Neural progenitor cell (in vitro differentiated cells): ENCODE results near the gene PPP1R16B. TPM values are rescaled to one million over a fixed set of nuclear protein-coding genes. Genes with fewer than 3 reads are reported as not detected.

Experiments
- DNase-seq: peaks from one replicate; pipeline ENCODE4 v3.0.0-alpha.2; 2016; ENCODE audit warnings: low spot score
- H2AFZ ChIP-seq: fragments of 200-600 bp; sonication (generic); replicated peaks from 2 replicates; pipeline ENCODE4 v1.6.1; 2016; ENCODE audit warnings: antibody characterized with exemption
- H3F3A ChIP-seq: fragments of 200-600 bp; sonication (generic); 2 replicates; pipeline ENCODE4 v1.6.1; 2016; ENCODE audit warnings: antibody characterized with exemption, low read depth
- H3K27ac ChIP-seq: fragments of 200-600 bp; sonication (generic); 2 replicates; pipeline ENCODE4 v1.5.1; 2016; ENCODE audit warnings: mild to moderate bottlenecking
- H3K27me3 ChIP-seq: fragments of 200-600 bp; sonication (generic); 2 replicates; pipeline ENCODE4 v1.6.1; 2016; ENCODE audit warnings: mild to moderate bottlenecking, moderate library complexity
- H3K36me3 ChIP-seq: fragments of 200-600 bp; sonication (generic); 2 replicates; pipeline ENCODE4 v1.5.1; 2016
- H3K4me1 ChIP-seq: fragments of 200-600 bp; sonication (generic); 2 replicates; pipeline ENCODE4 v1.6.1; 2016; ENCODE audit warnings: mixed run types
- H3K4me2 ChIP-seq: fragments of 200-600 bp; sonication (generic); 2 replicates; pipeline ENCODE4 v1.6.1; 2016
- H3K4me3 ChIP-seq: fragments of 200-600 bp; sonication (generic); 2 replicates; pipeline ENCODE4 v1.5.1; 2016
- H3K79me2 ChIP-seq: fragments of 200-600 bp; sonication (generic); 2 replicates; pipeline ENCODE4 v1.6.1; 2016; ENCODE audit warnings: low read depth
- H3K9ac ChIP-seq: fragments of 200-600 bp; sonication (generic); 2 replicates; pipeline ENCODE4 v1.6.1; 2016
- H3K9me3 ChIP-seq: fragments of 200-600 bp; sonication (generic); 2 replicates; pipeline ENCODE4 v1.5.1; 2016; ENCODE audit warnings: low read depth
- H4K20me1 ChIP-seq: fragments of 200-600 bp; sonication (generic); 2 replicates; pipeline ENCODE4 v1.6.1; 2016; ENCODE audit warnings: low read depth
- H3K27ac Mint-ChIP-seq: 3 replicates; pipeline ENCODE4 v1.8.0; 2021; ENCODE audit warnings: mixed read lengths
- H3K27me3 Mint-ChIP-seq: 2 replicates; pipeline ENCODE4 v1.8.0; 2022; ENCODE audit warnings: low read depth, mild to moderate bottlenecking, inconsistent platforms, moderate library complexity, mixed read lengths; ENCODE audit not compliant: insufficient read depth
- H3K36me3 Mint-ChIP-seq: 3 replicates; pipeline ENCODE4 v1.8.0; 2021; ENCODE audit warnings: mixed read lengths
- H3K4me1 Mint-ChIP-seq: 3 replicates; pipeline ENCODE4 v1.8.0; 2021; ENCODE audit warnings: mixed read lengths
- H3K4me3 Mint-ChIP-seq: 3 replicates; pipeline ENCODE4 v1.8.0; 2021; ENCODE audit warnings: mild to moderate bottlenecking, moderate library complexity, mixed read lengths
- H3K9me3 Mint-ChIP-seq: 3 replicates; pipeline ENCODE4 v1.8.0; 2020; ENCODE audit warnings: mixed read lengths
- CTCF ChIP-seq: fragments of 200-600 bp; sonication (generic); IDR thresholded peaks from 2 replicates; pipeline ENCODE4 v1.5.1; 2017; ENCODE audit warnings: antibody characterized with exemption, mild to moderate bottlenecking
- EZH2 ChIP-seq: fragments of 200-600 bp; sonication (generic); IDR thresholded peaks from 2 replicates; pipeline ENCODE4 v1.6.1; 2017; ENCODE audit warnings: antibody characterized with exemption, mild to moderate bottlenecking, moderate library complexity
- EZH2phosphoT487 ChIP-seq: fragments of 200-600 bp; sonication (generic); IDR thresholded peaks from 2 replicates; pipeline ENCODE4 v1.6.1; 2017; ENCODE audit warnings: antibody characterized with exemption
- total RNA-seq: library from RNA; depleted of rRNA; stranded (reverse); fragments of >200 nt; gene quantifications from 2 replicates; pipeline ENCODE4 v1.2.3, GENCODE V29; 2015; ENCODE audit warnings: low replicate concordance

Gene PPP1R16B
- total RNA-seq, 1 donor from 2014 or later: 0.95 TPM

- Histone ChIP-seq H4K20me1 (peaks cover 11% of the 10 kb centered on the region), H2AFZ (no peak overlapping the region), H3K4me2 (no peak overlapping the region), H3K4me3 (no peak overlapping the region), H3K9me3 (no peaks in the 10 kb centered on the region), H3K36me3 (no peaks in the 10 kb centered on the region), H3K27ac (no peak overlapping the region), H3K27me3 (no peaks in the 10 kb centered on the region), H3K4me1 (peaks cover 13% of the 10 kb centered on the region), H3K79me2 (no peaks in the 10 kb centered on the region), H3K9ac (no peak overlapping the region), H3F3A (no peaks in the 10 kb centered on the region)
- H3K27ac Mint-ChIP-seq: no peak overlapping the region
- H3K4me1 Mint-ChIP-seq: peaks cover 25% of the 10 kb centered on the region
- no peaks in the 10 kb centered on the region for H3K36me3 Mint-ChIP-seq
- H3K9me3 Mint-ChIP-seq: no peaks in the 10 kb centered on the region
- TF ChIP-seq EZH2: no peak
- TF ChIP-seq EZH2phosphoT487: no peak
- no peak for TF ChIP-seq CTCF
- peaks cover 21% of the 10 kb centered on the region for H3K27me3 Mint-ChIP-seq
- no peak overlapping the region for H3K4me3 Mint-ChIP-seq
- DNase-seq: no peak
Measured at GRCh38 chr20:38827770-38828281, 22.3 kb downstream of the PPP1R16B start.

- peaks cover 25% of the 10 kb centered on the region for H3K4me1 Mint-ChIP-seq
- H3K9me3 Mint-ChIP-seq: no peaks in the 10 kb centered on the region
- H3K36me3 ChIP-seq: no peaks in the 10 kb centered on the region
- no peaks in the 10 kb centered on the region for H3K9me3 ChIP-seq
- H3F3A ChIP-seq: no peaks in the 10 kb centered on the region
- H4K20me1 ChIP-seq: peaks cover 11% of the 10 kb centered on the region
- H3K27ac Mint-ChIP-seq: no peak overlapping the region
- no peak overlapping the region for H3K4me3 Mint-ChIP-seq
- no peak overlapping the region for H3K4me2 ChIP-seq
- no peak for DNase-seq
- H3K4me1 ChIP-seq: peaks cover 13% of the 10 kb centered on the region
- H3K27me3 Mint-ChIP-seq: peaks cover 21% of the 10 kb centered on the region
- no peaks in the 10 kb centered on the region for H3K27me3 ChIP-seq
- H3K79me2 ChIP-seq: no peaks in the 10 kb centered on the region
- no peak overlapping the region for H3K4me3 ChIP-seq
- TF ChIP-seq CTCF (no peak), EZH2 (no peak), EZH2phosphoT487 (no peak)
- H2AFZ ChIP-seq: no peak overlapping the region
- H3K36me3 Mint-ChIP-seq: no peaks in the 10 kb centered on the region
- no peak overlapping the region for H3K9ac ChIP-seq
- no peak overlapping the region for H3K27ac ChIP-seq
Measured at GRCh38 chr20:38828514-38829295, 23.2 kb downstream of the PPP1R16B start.

- H3K9ac ChIP-seq: no peak overlapping the region
- H3K27me3 ChIP-seq: no peaks in the 10 kb centered on the region
- no peaks in the 10 kb centered on the region for H3K79me2 ChIP-seq
- no peak overlapping the region for H2AFZ ChIP-seq
- peaks cover 25% of the 10 kb centered on the region for H3K4me1 Mint-ChIP-seq
- no peaks in the 10 kb centered on the region for H3K36me3 ChIP-seq
- H3K4me1 ChIP-seq: peaks cover 13% of the 10 kb centered on the region
- H3K27ac Mint-ChIP-seq: no peak overlapping the region
- no peaks in the 10 kb centered on the region for H3K36me3 Mint-ChIP-seq
- H4K20me1 ChIP-seq: peaks cover 11% of the 10 kb centered on the region
- H3K27me3 Mint-ChIP-seq: peaks cover 19% of the 10 kb centered on the region
- no peak overlapping the region for H3K4me2 ChIP-seq
- TF ChIP-seq CTCF (no peak), EZH2 (no peak), EZH2phosphoT487 (no peak)
- H3K9me3 Mint-ChIP-seq: no peaks in the 10 kb centered on the region
- H3K4me3 Mint-ChIP-seq: no peak overlapping the region
- H3F3A ChIP-seq: no peaks in the 10 kb centered on the region
- H3K4me3 ChIP-seq: no peak overlapping the region
- no peak for DNase-seq
- no peaks in the 10 kb centered on the region for H3K9me3 ChIP-seq
- no peak overlapping the region for H3K27ac ChIP-seq
Measured at GRCh38 chr20:38829296-38829875, 23.9 kb downstream of the PPP1R16B start.
